OCI-LY1 (cell line): ENCODE results near the gene EPPIN.

Experiments used
- EZH2 ChIP-seq: fragments of 200-600 bp; sonication (generic), shearing (Covaris generic); IDR thresholded peaks from 2 replicates; pipeline ENCODE4 v1.8.0; 2017; ENCODE audit warnings: borderline replicate concordance, mixed run types, mild to moderate bottlenecking, antibody characterized with exemption, low read length, moderate library complexity, mixed read lengths
- TF ChIP-seq, protein P1 (sequence below): fragments of 200-600 bp; sonication (generic), shearing (Covaris generic); IDR thresholded peaks from 2 replicates; pipeline ENCODE4 v1.5.1; 2017; ENCODE audit warnings: mild to moderate bottlenecking, antibody characterized with exemption, low read length, moderate library complexity, mixed read lengths

DNA sequence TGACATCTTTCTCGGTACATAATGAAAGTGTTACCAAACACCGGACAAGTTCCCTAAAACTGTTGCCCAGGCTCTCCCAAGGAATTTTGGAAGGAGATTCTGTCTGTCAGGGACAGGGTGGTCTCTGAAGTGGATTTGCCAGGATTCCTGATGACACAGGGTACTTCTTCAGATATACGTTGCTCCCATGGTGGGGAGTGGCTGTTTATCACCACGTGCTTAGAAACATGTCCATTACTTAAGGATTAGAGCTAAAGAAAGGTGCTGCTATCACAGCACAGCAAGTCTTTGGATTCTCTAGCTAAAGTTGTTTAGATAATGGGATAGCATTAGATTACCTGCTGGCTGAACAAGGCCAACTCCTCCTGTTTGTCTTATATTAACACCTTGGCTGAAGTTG, 38.1 kb downstream of the EPPIN start:
- TF ChIP-seq, protein P1, sequence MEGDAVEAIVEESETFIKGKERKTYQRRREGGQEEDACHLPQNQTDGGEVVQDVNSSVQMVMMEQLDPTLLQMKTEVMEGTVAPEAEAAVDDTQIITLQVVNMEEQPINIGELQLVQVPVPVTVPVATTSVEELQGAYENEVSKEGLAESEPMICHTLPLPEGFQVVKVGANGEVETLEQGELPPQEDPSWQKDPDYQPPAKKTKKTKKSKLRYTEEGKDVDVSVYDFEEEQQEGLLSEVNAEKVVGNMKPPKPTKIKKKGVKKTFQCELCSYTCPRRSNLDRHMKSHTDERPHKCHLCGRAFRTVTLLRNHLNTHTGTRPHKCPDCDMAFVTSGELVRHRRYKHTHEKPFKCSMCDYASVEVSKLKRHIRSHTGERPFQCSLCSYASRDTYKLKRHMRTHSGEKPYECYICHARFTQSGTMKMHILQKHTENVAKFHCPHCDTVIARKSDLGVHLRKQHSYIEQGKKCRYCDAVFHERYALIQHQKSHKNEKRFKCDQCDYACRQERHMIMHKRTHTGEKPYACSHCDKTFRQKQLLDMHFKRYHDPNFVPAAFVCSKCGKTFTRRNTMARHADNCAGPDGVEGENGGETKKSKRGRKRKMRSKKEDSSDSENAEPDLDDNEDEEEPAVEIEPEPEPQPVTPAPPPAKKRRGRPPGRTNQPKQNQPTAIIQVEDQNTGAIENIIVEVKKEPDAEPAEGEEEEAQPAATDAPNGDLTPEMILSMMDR = no peak
- no peak for TF ChIP-seq EZH2
